ENCODE results near the gene NEK1.

Gene NEK1

GRCh38 chr4:169611991-169612870, at the start of gene NEK1:
Gene NEK1 (minus strand): TSS chr4:169612583. CDS start chr4:169602630, 9,953 bp downstream.
- H3K27me3 ChIP-seq (ENCODE audit: low read depth, low read length) = no peaks in the 10 kb centered on the region
- no peaks in the 10 kb centered on the region for H3K36me3 ChIP-seq (ENCODE audit: control insufficient read depth in 1 of 2, insufficient read depth in 2 of 2, low read length in 2 of 2)
- peak within 1 kb of the TSS; percentile 87 to 100 for H3K4me3 ChIP-seq (ENCODE audit: low read depth in 1 of 2, low read length in 2 of 2)
- H3K9me3 ChIP-seq (ENCODE audit: control insufficient read depth in 1 of 2, low read length in 2 of 2) = no peaks in the 10 kb centered on the region
- H3K27ac ChIP-seq (ENCODE audit: low read length) = peak within 1 kb of the TSS; percentile 94
- peaks cover 4 to 19% of the 10 kb centered on the region in 2 donors for H3K4me1 ChIP-seq (ENCODE audit: control insufficient read depth in 1 of 2, insufficient read depth in 2 of 2, low read length in 2 of 2)

- no peaks in the 10 kb centered on the region for H3K9me3 ChIP-seq (ENCODE audit: control insufficient read depth in 1 of 2, low read length in 2 of 2)
- H3K27ac ChIP-seq (ENCODE audit: low read length) = peak overlapping the region; percentile 84
- no peaks in the 10 kb centered on the region for H3K27me3 ChIP-seq (ENCODE audit: low read depth, low read length)
- peaks cover 0 to 12% of the 10 kb centered on the region in 2 donors for H3K36me3 ChIP-seq (ENCODE audit: control insufficient read depth in 1 of 2, insufficient read depth in 2 of 2, low read length in 2 of 2)
- peak overlapping the region in 1 of 2 donors; percentile 35 for H3K4me3 ChIP-seq (ENCODE audit: low read depth in 1 of 2, low read length in 2 of 2)
- peaks cover 0 to 15% of the 10 kb centered on the region in 2 donors for H3K4me1 ChIP-seq (ENCODE audit: control insufficient read depth in 1 of 2, insufficient read depth in 2 of 2, low read length in 2 of 2)
These were observed 49.4 kb upstream of the NEK1 start for GRCh38 chr4:169661761-169662160.

- H3K36me3 ChIP-seq (ENCODE audit: control insufficient read depth in 1 of 2, insufficient read depth in 2 of 2, low read length in 2 of 2) = peaks cover 0 to 12% of the 10 kb centered on the region in 2 donors
- H3K27ac ChIP-seq (ENCODE audit: low read length) = peak overlapping the region; percentile 84
- H3K4me3 ChIP-seq (ENCODE audit: low read depth in 1 of 2, low read length in 2 of 2) = peak overlapping the region; percentile 61 to 72
- H3K4me1 ChIP-seq (ENCODE audit: control insufficient read depth in 1 of 2, insufficient read depth in 2 of 2, low read length in 2 of 2) = peaks cover 0 to 15% of the 10 kb centered on the region in 2 donors
- H3K27me3 ChIP-seq (ENCODE audit: low read depth, low read length) = no peaks in the 10 kb centered on the region
- H3K9me3 ChIP-seq (ENCODE audit: control insufficient read depth in 1 of 2, low read length in 2 of 2) = no peaks in the 10 kb centered on the region
These were observed 48.5 kb upstream of the NEK1 start for GRCh38 chr4:169660929-169661328.

GRCh38 chr4:169659716-169660670, 47.6 kb upstream of the NEK1 start:
- no peaks in the 10 kb centered on the region for H3K9me3 ChIP-seq (ENCODE audit: control insufficient read depth in 1 of 2, low read length in 2 of 2)
- H3K27me3 ChIP-seq (ENCODE audit: low read depth, low read length) = no peaks in the 10 kb centered on the region
- peak overlapping the region; percentile 61 to 72 for H3K4me3 ChIP-seq (ENCODE audit: low read depth in 1 of 2, low read length in 2 of 2)
- peaks cover 0 to 11% of the 10 kb centered on the region in 2 donors for H3K4me1 ChIP-seq (ENCODE audit: control insufficient read depth in 1 of 2, insufficient read depth in 2 of 2, low read length in 2 of 2)
- H3K27ac ChIP-seq (ENCODE audit: low read length) = peak overlapping the region; percentile 84
- peaks cover 0 to 12% of the 10 kb centered on the region in 2 donors for H3K36me3 ChIP-seq (ENCODE audit: control insufficient read depth in 1 of 2, insufficient read depth in 2 of 2, low read length in 2 of 2)

- H3K27me3 ChIP-seq (ENCODE audit: low read depth, low read length) = no peaks in the 10 kb centered on the region
- peak overlapping the region; percentile 61 to 72 for H3K4me3 ChIP-seq (ENCODE audit: low read depth in 1 of 2, low read length in 2 of 2)
- peaks cover 0 to 8% of the 10 kb centered on the region in 2 donors for H3K4me1 ChIP-seq (ENCODE audit: control insufficient read depth in 1 of 2, insufficient read depth in 2 of 2, low read length in 2 of 2)
- H3K36me3 ChIP-seq (ENCODE audit: control insufficient read depth in 1 of 2, insufficient read depth in 2 of 2, low read length in 2 of 2) = peaks cover 0 to 12% of the 10 kb centered on the region in 2 donors
- peak overlapping the region; percentile 84 for H3K27ac ChIP-seq (ENCODE audit: low read length)
- no peaks in the 10 kb centered on the region for H3K9me3 ChIP-seq (ENCODE audit: control insufficient read depth in 1 of 2, low read length in 2 of 2)
These were observed 46.8 kb upstream of the NEK1 start for GRCh38 chr4:169658975-169659715.

GRCh38 chr4:169658196-169658595, 45.8 kb upstream of the NEK1 start:
- H3K27ac ChIP-seq (ENCODE audit: low read length) = no peak overlapping the region
- peaks cover 0 to 12% of the 10 kb centered on the region in 2 donors for H3K36me3 ChIP-seq (ENCODE audit: control insufficient read depth in 1 of 2, insufficient read depth in 2 of 2, low read length in 2 of 2)
- H3K4me3 ChIP-seq (ENCODE audit: low read depth in 1 of 2, low read length in 2 of 2) = no peak overlapping the region
- H3K27me3 ChIP-seq (ENCODE audit: low read depth, low read length) = no peaks in the 10 kb centered on the region
- peaks cover 0 to 8% of the 10 kb centered on the region in 2 donors for H3K4me1 ChIP-seq (ENCODE audit: control insufficient read depth in 1 of 2, insufficient read depth in 2 of 2, low read length in 2 of 2)
- no peaks in the 10 kb centered on the region for H3K9me3 ChIP-seq (ENCODE audit: control insufficient read depth in 1 of 2, low read length in 2 of 2)

GRCh38 chr4:169657470-169658107, 45.2 kb upstream of the NEK1 start:
- H3K27ac ChIP-seq (ENCODE audit: low read length) = no peak overlapping the region
- H3K4me1 ChIP-seq (ENCODE audit: control insufficient read depth in 1 of 2, insufficient read depth in 2 of 2, low read length in 2 of 2) = peaks cover 0 to 8% of the 10 kb centered on the region in 2 donors
- H3K27me3 ChIP-seq (ENCODE audit: low read depth, low read length) = no peaks in the 10 kb centered on the region
- H3K4me3 ChIP-seq (ENCODE audit: low read depth in 1 of 2, low read length in 2 of 2) = no peak overlapping the region
- H3K9me3 ChIP-seq (ENCODE audit: control insufficient read depth in 1 of 2, low read length in 2 of 2) = no peaks in the 10 kb centered on the region
- peaks cover 0 to 12% of the 10 kb centered on the region in 2 donors for H3K36me3 ChIP-seq (ENCODE audit: control insufficient read depth in 1 of 2, insufficient read depth in 2 of 2, low read length in 2 of 2)

GRCh38 chr4:169655401-169655800, 43.0 kb upstream of the NEK1 start:
- no peak overlapping the region for H3K27ac ChIP-seq (ENCODE audit: low read length)
- H3K36me3 ChIP-seq (ENCODE audit: control insufficient read depth in 1 of 2, insufficient read depth in 2 of 2, low read length in 2 of 2) = peaks cover 0 to 10% of the 10 kb centered on the region in 2 donors
- no peaks in the 10 kb centered on the region for H3K9me3 ChIP-seq (ENCODE audit: control insufficient read depth in 1 of 2, low read length in 2 of 2)
- peaks cover 0 to 4% of the 10 kb centered on the region in 2 donors for H3K4me1 ChIP-seq (ENCODE audit: control insufficient read depth in 1 of 2, insufficient read depth in 2 of 2, low read length in 2 of 2)
- H3K4me3 ChIP-seq (ENCODE audit: low read depth in 1 of 2, low read length in 2 of 2) = no peak overlapping the region
- no peaks in the 10 kb centered on the region for H3K27me3 ChIP-seq (ENCODE audit: low read depth, low read length)

- H3K4me3 ChIP-seq (ENCODE audit: low read depth in 1 of 2, low read length in 2 of 2) = no peak overlapping the region
- no peaks in the 10 kb centered on the region for H3K36me3 ChIP-seq (ENCODE audit: control insufficient read depth in 1 of 2, insufficient read depth in 2 of 2, low read length in 2 of 2)
- no peaks in the 10 kb centered on the region for H3K27me3 ChIP-seq (ENCODE audit: low read depth, low read length)
- H3K9me3 ChIP-seq (ENCODE audit: control insufficient read depth in 1 of 2, low read length in 2 of 2) = no peaks in the 10 kb centered on the region
- H3K27ac ChIP-seq (ENCODE audit: low read length) = no peak overlapping the region
- H3K4me1 ChIP-seq (ENCODE audit: control insufficient read depth in 1 of 2, insufficient read depth in 2 of 2, low read length in 2 of 2) = peaks cover 0 to 10% of the 10 kb centered on the region in 2 donors
These were observed 40.2 kb upstream of the NEK1 start for GRCh38 chr4:169652535-169652934.

GRCh38 chr4:169650227-169650936, 38.0 kb upstream of the NEK1 start:
- no peak overlapping the region for H3K4me3 ChIP-seq (ENCODE audit: low read depth in 1 of 2, low read length in 2 of 2)
- peaks cover 0 to 10% of the 10 kb centered on the region in 2 donors for H3K4me1 ChIP-seq (ENCODE audit: control insufficient read depth in 1 of 2, insufficient read depth in 2 of 2, low read length in 2 of 2)
- no peaks in the 10 kb centered on the region for H3K27me3 ChIP-seq (ENCODE audit: low read depth, low read length)
- H3K27ac ChIP-seq (ENCODE audit: low read length) = no peak overlapping the region
- no peaks in the 10 kb centered on the region for H3K9me3 ChIP-seq (ENCODE audit: control insufficient read depth in 1 of 2, low read length in 2 of 2)
- no peaks in the 10 kb centered on the region for H3K36me3 ChIP-seq (ENCODE audit: control insufficient read depth in 1 of 2, insufficient read depth in 2 of 2, low read length in 2 of 2)
